HG02884 (cell line): Measurements from ENCODE around the gene CLDN34.
A peak's percentile ranks its signal among the peaks of the same experiment; 100 is the strongest.

Experiments used
- ATAC-seq: cut with Tn5 transposase; IDR thresholded peaks from one replicate; pipeline ENCODE4 v1.9.1; 2021; ENCODE audit warnings: mild to moderate bottlenecking, moderate library complexity; ENCODE audit not compliant: unreplicated experiment

CLDN34 gene

GRCh38 chrX:9980401-9980800 lies 13.2 kb downstream of the CLDN34 start:
- ATAC-seq, result no peak

GRCh38 chrX:9980927-9981326 lies 13.8 kb downstream of the CLDN34 start:
- ATAC-seq, result no peak

GRCh38 chrX:9983441-9983840 lies 16.3 kb downstream of the CLDN34 start:
- ATAC-seq, result no peak

GRCh38 chrX:9983846-9984245 lies 16.7 kb downstream of the CLDN34 start:
- ATAC-seq, result no peak

GRCh38 chrX:9988762-9989161 lies 21.6 kb downstream of the CLDN34 start:
- no peak for ATAC-seq

- ATAC-seq, result no peak
Observed at GRCh38 chrX:9992061-9992460, 24.9 kb downstream of the CLDN34 start.

GRCh38 chrX:9992724-9993123 lies 25.6 kb downstream of the CLDN34 start:
- ATAC-seq, result no peak

- ATAC-seq, result no peak
Observed at GRCh38 chrX:9995855-9996339, 28.7 kb downstream of the CLDN34 start.

- ATAC-seq, result no peak
Observed at GRCh38 chrX:9997041-9997440, 29.9 kb downstream of the CLDN34 start.

- no peak for ATAC-seq
Observed at GRCh38 chrX:9997524-9997923, 30.4 kb downstream of the CLDN34 start.

- ATAC-seq, result no peak
Observed at GRCh38 chrX:10001496-10001895, 34.3 kb downstream of the CLDN34 start.

GRCh38 chrX:10004832-10005475 lies 37.8 kb downstream of the CLDN34 start:
- no peak for ATAC-seq

- no peak for ATAC-seq
Observed at GRCh38 chrX:10006086-10006485, 38.9 kb downstream of the CLDN34 start.

GRCh38 chrX:10006770-10007169 lies 39.6 kb downstream of the CLDN34 start:
- no peak for ATAC-seq

GRCh38 chrX:10007621-10008020 lies 40.5 kb downstream of the CLDN34 start:
- ATAC-seq, result no peak

GRCh38 chrX:10008483-10009056 lies 41.4 kb downstream of the CLDN34 start:
- no peak for ATAC-seq

- no peak for ATAC-seq
Observed at GRCh38 chrX:10009741-10010140, 42.6 kb downstream of the CLDN34 start.

GRCh38 chrX:10010686-10011085 lies 43.5 kb downstream of the CLDN34 start:
- ATAC-seq, result no peak

- no peak for ATAC-seq
Observed at GRCh38 chrX:10011261-10011931, 44.2 kb downstream of the CLDN34 start.

GRCh38 chrX:10011991-10012390 lies 44.8 kb downstream of the CLDN34 start:
- no peak for ATAC-seq

- peak; percentile 79 for ATAC-seq
Observed at GRCh38 chrX:10014462-10015354, 47.5 kb downstream of the CLDN34 start.
